MM.1S (cell line): ENCODE measurements around the gene CD300A.

ENCODE experiments used
- DNase-seq: peaks from one replicate; pipeline ENCODE4 v3.0.0-alpha.2; 2015
- H2AFZ ChIP-seq: fragments of 300-600 bp; sonication (generic); 2 replicates; pipeline ENCODE4 v1.6.0; 2016; ENCODE audit warnings: antibody characterized with exemption, low read length
- H3F3A ChIP-seq: fragments of 300-600 bp; sonication (generic); 2 replicates; pipeline ENCODE4 v1.6.1; 2016; ENCODE audit warnings: mild to moderate bottlenecking, antibody characterized with exemption, low read length, moderate library complexity, mixed read lengths; ENCODE audit not compliant: insufficient read depth
- H3K27ac ChIP-seq: fragments of 300-600 bp; sonication (generic); 2 replicates; pipeline ENCODE4 v1.5.1; 2016; ENCODE audit warnings: mild to moderate bottlenecking, low read length
- H3K27me3 ChIP-seq: fragments of 300-600 bp; sonication (generic); replicated peaks from 2 replicates; pipeline ENCODE4 v1.6.0; 2016; ENCODE audit warnings: low read length; ENCODE audit not compliant: insufficient read depth
- H3K36me3 ChIP-seq: fragments of 300-600 bp; sonication (generic); replicated peaks from 2 replicates; pipeline ENCODE4 v1.6.1; 2016; ENCODE audit warnings: mild to moderate bottlenecking, low read length, mixed read lengths; ENCODE audit not compliant: insufficient read depth
- H3K4me1 ChIP-seq: fragments of 300-600 bp; sonication (generic); 2 replicates; pipeline ENCODE4 v1.6.1; 2016; ENCODE audit warnings: low read length, mixed read lengths
- H3K4me2 ChIP-seq: fragments of 300-600 bp; sonication (generic); 2 replicates; pipeline ENCODE4 v1.6.0; 2016; ENCODE audit warnings: low read depth, low read length
- H3K4me3 ChIP-seq: fragments of 300-600 bp; sonication (generic); 2 replicates; pipeline ENCODE4 v1.5.1; 2016; ENCODE audit warnings: low read length, mixed read lengths
- H3K79me2 ChIP-seq: fragments of 300-600 bp; sonication (generic); 2 replicates; pipeline ENCODE4 v1.6.1; 2016; ENCODE audit warnings: mixed run types, low read length, mixed read lengths
- H3K9ac ChIP-seq: fragments of 300-600 bp; sonication (generic); 2 replicates; pipeline ENCODE4 v1.6.1; 2016; ENCODE audit warnings: low read length, mixed read lengths
- H3K9me2 ChIP-seq: fragments of 300-600 bp; sonication (generic); replicated peaks from 2 replicates; pipeline ENCODE4 v1.6.1; 2016; ENCODE audit warnings: mild to moderate bottlenecking, low read length, mixed read lengths; ENCODE audit not compliant: insufficient read depth
- H3K9me3 ChIP-seq: fragments of 300-600 bp; sonication (generic); replicated peaks from 2 replicates; pipeline ENCODE4 v1.6.1; 2016; ENCODE audit warnings: mild to moderate bottlenecking, low read length, mixed read lengths; ENCODE audit not compliant: insufficient read depth
- H4K20me1 ChIP-seq: fragments of 300-600 bp; sonication (generic); 2 replicates; pipeline ENCODE4 v1.6.1; 2016; ENCODE audit warnings: mild to moderate bottlenecking, low read length, moderate library complexity, mixed read lengths; ENCODE audit not compliant: insufficient read depth
- CTCF ChIP-seq: fragments of 300-600 bp; sonication (generic); IDR thresholded peaks from 2 replicates; pipeline ENCODE4 v1.5.1; 2016; ENCODE audit warnings: antibody characterized with exemption, low read length, mixed read lengths
- EZH2 ChIP-seq: fragments of 300-600 bp; sonication (generic); optimal IDR thresholded peaks from 2 replicates; pipeline ENCODE3; 2017; ENCODE audit warnings: low read depth, mild to moderate bottlenecking, antibody characterized with exemption, low read length, mixed read lengths
- EZH2phosphoT487 ChIP-seq: fragments of 300-600 bp; sonication (generic); IDR thresholded peaks from 2 replicates; pipeline ENCODE4 v1.6.1; 2018; ENCODE audit warnings: antibody characterized with exemption, low read length

Gene CD300A

DNA sequence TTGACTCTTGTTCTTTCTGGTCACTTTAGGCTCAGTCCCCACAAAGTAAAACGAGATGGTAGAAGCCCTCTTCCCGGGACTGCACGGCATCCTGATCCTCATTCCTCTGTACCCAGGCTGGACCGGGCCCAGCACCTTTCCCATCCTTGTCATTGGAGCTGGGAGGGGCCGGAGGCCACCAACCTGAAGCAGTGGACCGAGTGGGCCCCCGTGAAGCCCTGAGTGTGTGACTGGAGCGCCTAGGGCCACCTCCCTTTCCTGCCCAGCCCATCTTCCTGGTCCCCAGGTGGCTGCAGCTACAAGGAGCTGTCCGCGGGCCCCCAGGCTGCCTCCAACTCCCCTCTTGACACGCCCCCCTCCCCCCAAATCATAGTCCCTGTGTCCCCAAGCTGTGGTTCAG, 17.1 kb upstream of the CD300A start:
- no peaks in the 10 kb centered on the region for H3K36me3 ChIP-seq
- no peaks in the 10 kb centered on the region for H3K9me2 ChIP-seq
- H3K4me2 ChIP-seq = no peak overlapping the region
- H3K27ac ChIP-seq = no peak overlapping the region
- DNase-seq = no peak
- no peaks in the 10 kb centered on the region for H3K4me1 ChIP-seq
- H3K9me3 ChIP-seq = no peaks in the 10 kb centered on the region
- H3K4me3 ChIP-seq = no peak overlapping the region
- H3K79me2 ChIP-seq = no peaks in the 10 kb centered on the region
- H3K9ac ChIP-seq = no peak overlapping the region
- no peak overlapping the region for H2AFZ ChIP-seq
- H4K20me1 ChIP-seq = no peaks in the 10 kb centered on the region
- peaks cover 82% of the 10 kb centered on the region for H3K27me3 ChIP-seq
- no peak for TF ChIP-seq CTCF
- no peaks in the 10 kb centered on the region for H3F3A ChIP-seq

GRCh38 chr17:74449773-74450172, 16.7 kb upstream of the CD300A start:
- no peaks in the 10 kb centered on the region for H4K20me1 ChIP-seq
- H2AFZ ChIP-seq = no peak overlapping the region
- TF ChIP-seq CTCF (no peak), EZH2phosphoT487 (no peak), EZH2 (no peak)
- no peak overlapping the region for H3K4me2 ChIP-seq
- H3F3A ChIP-seq = no peaks in the 10 kb centered on the region
- H3K79me2 ChIP-seq = no peaks in the 10 kb centered on the region
- no peaks in the 10 kb centered on the region for H3K9me2 ChIP-seq
- H3K9me3 ChIP-seq = no peaks in the 10 kb centered on the region
- peaks cover 4% of the 10 kb centered on the region; the same call in 1 of the 2 replicates for H3K4me1 ChIP-seq
- no peak for DNase-seq
- no peaks in the 10 kb centered on the region for H3K36me3 ChIP-seq
- H3K9ac ChIP-seq = no peak overlapping the region
- peaks cover 77% of the 10 kb centered on the region for H3K27me3 ChIP-seq
- H3K27ac ChIP-seq = no peak overlapping the region
- no peak overlapping the region for H3K4me3 ChIP-seq

DNA sequence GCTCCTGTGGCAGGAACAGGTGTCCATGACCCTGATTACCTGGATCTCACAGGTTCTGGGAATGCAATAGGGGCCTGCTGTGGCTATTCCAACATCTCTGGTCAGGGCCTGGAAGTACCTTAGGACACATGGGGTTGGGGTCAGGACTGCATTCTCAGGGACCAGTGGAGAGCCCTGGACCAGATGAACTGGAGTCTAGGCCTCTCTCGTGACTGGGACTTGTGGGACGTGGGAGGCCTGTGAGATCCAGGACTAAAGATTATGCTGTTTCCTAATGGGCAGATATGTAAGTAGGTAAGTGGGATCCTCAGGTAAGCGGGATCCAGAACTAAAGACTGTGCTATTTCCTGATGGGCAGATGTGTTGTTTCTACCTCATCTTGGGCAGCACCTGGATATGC, 16.2 kb upstream of the CD300A start:
- H3K9me3 ChIP-seq = no peaks in the 10 kb centered on the region
- H3K36me3 ChIP-seq = no peaks in the 10 kb centered on the region
- no peak overlapping the region for H3K4me3 ChIP-seq
- H4K20me1 ChIP-seq = no peaks in the 10 kb centered on the region
- H3K9ac ChIP-seq = no peak overlapping the region
- no peaks in the 10 kb centered on the region for H3K9me2 ChIP-seq
- H3K27ac ChIP-seq = no peak overlapping the region
- no peaks in the 10 kb centered on the region for H3F3A ChIP-seq
- H2AFZ ChIP-seq = no peak overlapping the region
- no peak for DNase-seq
- no peaks in the 10 kb centered on the region for H3K79me2 ChIP-seq
- H3K4me2 ChIP-seq = no peak overlapping the region
- peaks cover 73% of the 10 kb centered on the region for H3K27me3 ChIP-seq
- TF ChIP-seq EZH2 = no peak
- no peak for TF ChIP-seq EZH2phosphoT487
- H3K4me1 ChIP-seq = peaks cover 5% of the 10 kb centered on the region; the same call in 1 of the 2 replicates

DNA sequence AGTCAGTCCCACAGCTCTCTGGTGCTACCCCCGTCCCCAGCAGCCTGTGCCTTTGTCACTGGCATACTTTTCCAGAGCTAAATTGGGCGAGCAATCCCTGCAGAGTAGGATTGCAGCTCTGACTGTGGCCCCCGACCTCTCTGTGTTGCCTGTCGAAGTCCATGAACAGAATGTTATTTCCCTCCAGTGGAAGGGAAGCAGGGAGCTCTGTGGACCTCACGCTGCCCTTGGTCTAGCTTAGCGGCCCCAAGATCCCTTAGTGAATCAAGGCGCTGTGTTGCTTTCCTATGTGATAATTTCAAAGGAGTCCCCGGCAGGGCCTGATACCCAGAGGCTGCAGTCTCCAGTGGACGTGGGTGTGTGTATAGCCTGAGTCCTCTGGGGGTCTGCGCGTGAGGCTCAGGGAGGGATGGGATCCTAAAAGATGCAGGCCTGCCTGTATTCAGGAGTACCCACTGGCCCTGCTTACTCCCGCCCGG, 15.5 kb upstream of the CD300A start:
- H3K9ac ChIP-seq = no peak overlapping the region
- no peaks in the 10 kb centered on the region for H3K9me2 ChIP-seq
- no peak for DNase-seq
- no peak overlapping the region for H3K4me2 ChIP-seq
- TF ChIP-seq EZH2phosphoT487 = no peak
- no peak for TF ChIP-seq EZH2
- TF ChIP-seq CTCF = no peak
- no peaks in the 10 kb centered on the region for H3K79me2 ChIP-seq
- H3K9me3 ChIP-seq = no peaks in the 10 kb centered on the region
- H3K4me1 ChIP-seq = peaks cover 5% of the 10 kb centered on the region; the same call in 1 of the 2 replicates
- no peak overlapping the region for H3K4me3 ChIP-seq
- no peak overlapping the region for H3K27ac ChIP-seq
- H2AFZ ChIP-seq = no peak overlapping the region
- no peaks in the 10 kb centered on the region for H3K36me3 ChIP-seq
- H4K20me1 ChIP-seq = no peaks in the 10 kb centered on the region
- H3K27me3 ChIP-seq = peaks cover 65% of the 10 kb centered on the region
- no peaks in the 10 kb centered on the region for H3F3A ChIP-seq
